ENCODE results near the gene STX16. TPM values are rescaled to one million over a fixed set of nuclear protein-coding genes. Genes with fewer than 3 reads are reported as not detected.

STX16 gene
- total and polyA plus RNA-seq, 2 of the 13 experiments (the other 11 are each of a cell fraction or from before 2014, with no cell fraction given) = 28.0 to 72.7 TPM

DNA sequence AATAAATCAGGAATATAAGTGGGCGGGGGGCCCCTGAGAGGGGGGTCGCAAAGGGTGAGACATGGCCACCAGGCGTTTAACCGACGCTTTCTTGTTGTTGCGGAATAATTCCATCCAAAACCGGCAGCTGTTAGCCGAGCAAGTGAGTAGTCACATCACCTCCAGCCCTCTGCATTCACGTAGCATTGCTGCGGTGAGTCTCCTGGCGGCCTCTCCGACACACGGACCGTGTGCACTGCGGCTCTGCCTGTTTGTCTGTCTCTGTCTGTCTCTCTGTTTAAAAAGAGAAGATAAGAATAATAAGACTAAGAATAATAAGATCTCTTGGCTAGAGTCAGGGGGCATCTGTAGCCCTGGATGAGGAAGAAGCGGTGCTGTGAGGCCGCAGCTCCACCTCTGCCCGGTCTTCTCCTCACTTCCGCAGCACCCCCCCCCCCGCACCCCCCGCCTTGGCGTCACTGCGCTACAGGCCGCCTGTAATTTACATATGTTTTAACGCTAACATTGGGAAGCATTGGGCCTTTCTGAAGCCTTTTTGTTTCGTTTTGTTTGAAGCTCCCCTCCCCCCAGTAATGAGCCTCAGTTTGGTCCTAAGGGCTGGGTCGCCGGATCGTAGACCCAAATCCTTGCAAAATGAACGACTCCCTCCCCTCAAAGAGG, 993 bp downstream of the STX16 start (continued):
- peak; percentile 88 for TF ChIP-seq ZKSCAN5 (CRISPR knock-in tag; IDR thresholded peaks at IDR 0.05)
- TF ChIP-seq BATF2 (CRISPR knock-in tag; IDR thresholded peaks at IDR 0.05) = no peak
- TF ChIP-seq ARNT (IDR thresholded peaks at IDR 0.05) = no peak
- no peak for TF ChIP-seq SP2 (CRISPR knock-in tag; IDR thresholded peaks at IDR 0.05)
- no peak for TF ChIP-seq E2F5 (CRISPR knock-in tag; conservative IDR thresholded peaks at IDR 0.05)
- TF ChIP-seq AKAP8 (CRISPR knock-in tag; IDR thresholded peaks at IDR 0.05) = no peak; the same call in 1 of the 2 replicates
- TF ChIP-seq TRIM24 (CRISPR knock-in tag; IDR thresholded peaks at IDR 0.05) = no peak
- TF ChIP-seq ZNF317 (CRISPR knock-in tag; IDR thresholded peaks at IDR 0.05) = no peak
- 0 out of 2 replicates have a peak, but pooled peaks have one; percentile 35 for TF ChIP-seq MTF2 (CRISPR knock-in tag; IDR thresholded peaks at IDR 0.05; ENCODE audit: borderline replicate concordance)
- no peak for TF ChIP-seq ZNF891 (CRISPR knock-in tag; IDR thresholded peaks at IDR 0.05)
- no peak for TF ChIP-seq ATRX (CRISPR knock-in tag; IDR thresholded peaks at IDR 0.05; ENCODE audit: borderline replicate concordance)
- TF ChIP-seq ZNF777 (CRISPR knock-in tag; IDR thresholded peaks at IDR 0.05) = no peak
- peak; percentile 33 for TF ChIP-seq HNRNPH1 (optimal IDR thresholded peaks at IDR 0.05; ENCODE audit: low read depth, low read length)
- TF ChIP-seq KDM2A (CRISPR knock-in tag; IDR thresholded peaks at IDR 0.05; ENCODE audit: borderline replicate concordance, low read depth) = peak; percentile 78; the same call in 1 of the 2 replicates
- TF ChIP-seq ZFP36L2 (CRISPR knock-in tag; IDR thresholded peaks at IDR 0.05) = peak; percentile 24; the same call in 1 of the 2 replicates
- no peak for TF ChIP-seq PAF1 (CRISPR knock-in tag; IDR thresholded peaks at IDR 0.05)
- TF ChIP-seq ZBTB44 (CRISPR knock-in tag; IDR thresholded peaks at IDR 0.05) = no peak
- TF ChIP-seq, protein P1, sequence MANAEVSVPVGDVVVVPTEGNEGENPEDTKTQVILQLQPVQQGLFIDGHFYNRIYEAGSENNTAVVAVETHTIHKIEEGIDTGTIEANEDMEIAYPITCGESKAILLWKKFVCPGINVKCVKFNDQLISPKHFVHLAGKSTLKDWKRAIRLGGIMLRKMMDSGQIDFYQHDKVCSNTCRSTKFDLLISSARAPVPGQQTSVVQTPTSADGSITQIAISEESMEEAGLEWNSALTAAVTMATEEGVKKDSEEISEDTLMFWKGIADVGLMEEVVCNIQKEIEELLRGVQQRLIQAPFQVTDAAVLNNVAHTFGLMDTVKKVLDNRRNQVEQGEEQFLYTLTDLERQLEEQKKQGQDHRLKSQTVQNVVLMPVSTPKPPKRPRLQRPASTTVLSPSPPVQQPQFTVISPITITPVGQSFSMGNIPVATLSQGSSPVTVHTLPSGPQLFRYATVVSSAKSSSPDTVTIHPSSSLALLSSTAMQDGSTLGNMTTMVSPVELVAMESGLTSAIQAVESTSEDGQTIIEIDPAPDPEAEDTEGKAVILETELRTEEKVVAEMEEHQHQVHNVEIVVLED (CRISPR knock-in tag; IDR thresholded peaks at IDR 0.05; ENCODE audit: borderline replicate concordance) = no peak
- no peak for TF ChIP-seq ZNF253 (CRISPR knock-in tag; IDR thresholded peaks at IDR 0.05; ENCODE audit: borderline replicate concordance)
- TF ChIP-seq DNMT1 (CRISPR knock-in tag; IDR thresholded peaks at IDR 0.05) = no peak
- no peak; the same call in 1 of the 2 replicates for TF ChIP-seq KDM5A (IDR thresholded peaks at IDR 0.05; ENCODE audit: borderline replicate concordance, low read length)
- TF ChIP-seq ZBTB34 (CRISPR knock-in tag; IDR thresholded peaks at IDR 0.05) = no peak
